Omental fat pad (tissue), 4 donors: ENCODE results near the gene SYNJ2. TPM values are rescaled to one million over a fixed set of nuclear protein-coding genes. Genes with fewer than 3 reads are reported as not detected.

ENCODE experiments used
- ATAC-seq: fragments of 150-250 bp; one replicate; pipeline ENCODE4 v1.9.1; 2016; ENCODE audit warnings: mild to moderate bottlenecking, moderate library complexity; ENCODE audit not compliant: low FRiP score
- DNase-seq: peaks from one replicate; pipeline ENCODE4 v3.0.0-alpha.2; 2019; ENCODE audit warnings: low spot score
- CTCF ChIP-seq, 3 donors: fragments of 450-650 bp; IDR thresholded peaks; one replicate each; pipeline ENCODE4 v1.5.1; 2016 to 2017; ENCODE audit warnings: antibody characterized with exemption in 3 of 3, mild to moderate bottlenecking in 3 of 3, moderate library complexity in 2 of 3
- total RNA-seq, 4 donors: library from RNA; depleted of rRNA; stranded (reverse); fragments of >200 nt; gene quantifications; one replicate each; pipeline ENCODE4 v1.1.0, GENCODE V29; 2016

Gene SYNJ2
- total RNA-seq, 4 donors from 2014 or later: 2.3 to 27.6 (median 6.4) TPM

- DNase-seq (no peak), ATAC-seq (no peak)
- TF ChIP-seq CTCF (IDR thresholded peaks at IDR 0.05): no peak
Observed at GRCh38 chr6:158006331-158006730, 24.7 kb downstream of the SYNJ2 start.

- TF ChIP-seq CTCF (IDR thresholded peaks at IDR 0.05): no peak
- DNase-seq: no peak
- ATAC-seq: no peak
Observed at GRCh38 chr6:158006821-158007570, 25.3 kb downstream of the SYNJ2 start.

GRCh38 chr6:158008864-158009113, 27.1 kb downstream of the SYNJ2 start:
- DNase-seq (no peak), ATAC-seq (peak; percentile 8)
- no peak for TF ChIP-seq CTCF (IDR thresholded peaks at IDR 0.05)

- no peak for DNase-seq
- no peak for TF ChIP-seq CTCF (IDR thresholded peaks at IDR 0.05)
- ATAC-seq: peak; percentile 66
Observed at GRCh38 chr6:158009114-158009891, 27.6 kb downstream of the SYNJ2 start.

- TF ChIP-seq CTCF (IDR thresholded peaks at IDR 0.05): no peak
- ATAC-seq (no peak), DNase-seq (no peak)
Observed at GRCh38 chr6:158009935-158010585, 28.4 kb downstream of the SYNJ2 start.

- DNase-seq (no peak), ATAC-seq (no peak)
- no peak for TF ChIP-seq CTCF (IDR thresholded peaks at IDR 0.05)
Observed at GRCh38 chr6:158010591-158011477, 29.2 kb downstream of the SYNJ2 start.
